Endometrial microvascular endothelial cells (primary cell): ENCODE data around the gene COG7. TPM values are rescaled to one million over a fixed set of nuclear protein-coding genes. Genes with fewer than 3 reads are reported as not detected.

Experiments used
- in situ Hi-C: cut with HindIII; loops from 2 replicates; pipeline ENCODE4 v1.10.0; 2017; ENCODE audit warnings: low sequenced_read_pairs, low pct_unique_long_range_greater_than_20kb; ENCODE audit errors: inconsistent ontology term
- total RNA-seq: library from RNA; depleted of rRNA; stranded (reverse); fragments of >200 nt; gene quantifications from one replicate; pipeline ENCODE4 v1.2.3, GENCODE V29; 2015; ENCODE audit errors: inconsistent ontology term

Gene COG7
- total RNA-seq, 1 donor from 2014 or later = 22.8 TPM

DNA sequence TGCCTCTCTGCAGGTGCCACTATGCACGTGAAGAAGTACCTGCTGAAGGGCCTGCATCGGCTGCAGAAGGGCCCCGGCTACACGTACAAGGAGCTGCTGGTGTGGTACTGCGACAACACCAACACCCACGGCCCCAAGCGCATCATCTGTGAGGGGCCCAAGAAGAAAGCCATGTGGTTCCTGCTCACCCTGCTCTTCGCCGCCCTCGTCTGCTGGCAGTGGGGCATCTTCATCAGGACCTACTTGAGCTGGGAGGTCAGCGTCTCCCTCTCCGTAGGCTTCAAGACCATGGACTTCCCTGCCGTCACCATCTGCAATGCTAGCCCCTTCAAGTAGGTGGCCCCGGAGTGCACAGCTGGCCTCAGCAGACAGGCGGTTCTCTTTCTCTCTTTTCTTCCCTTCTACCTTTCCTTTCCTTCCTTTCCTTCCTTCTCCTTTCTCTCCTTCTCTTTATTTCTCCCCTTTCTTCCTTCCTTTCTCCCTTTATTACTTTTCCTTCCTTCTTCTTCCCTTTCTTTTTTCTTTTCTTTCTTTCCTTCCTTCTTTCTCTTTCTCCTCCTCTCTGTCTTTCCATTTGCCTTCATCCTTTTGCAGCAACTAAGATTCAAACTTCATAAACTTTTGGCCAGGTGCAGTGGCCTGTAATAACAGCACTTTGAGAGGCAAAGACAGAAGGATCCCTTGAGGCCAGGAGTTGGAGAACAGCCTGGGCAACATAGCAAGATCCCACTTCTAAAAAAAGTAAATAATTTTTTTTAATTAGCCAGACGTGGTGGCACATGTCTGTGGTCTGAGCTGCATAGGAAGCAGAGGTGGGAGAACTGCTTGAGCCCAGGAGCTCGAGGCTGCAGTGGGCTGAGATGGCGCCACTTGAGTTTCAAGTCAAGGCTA lies 104.2 kb downstream of the COG7 start:
- in situ Hi-C loops = no loop called here

DNA sequence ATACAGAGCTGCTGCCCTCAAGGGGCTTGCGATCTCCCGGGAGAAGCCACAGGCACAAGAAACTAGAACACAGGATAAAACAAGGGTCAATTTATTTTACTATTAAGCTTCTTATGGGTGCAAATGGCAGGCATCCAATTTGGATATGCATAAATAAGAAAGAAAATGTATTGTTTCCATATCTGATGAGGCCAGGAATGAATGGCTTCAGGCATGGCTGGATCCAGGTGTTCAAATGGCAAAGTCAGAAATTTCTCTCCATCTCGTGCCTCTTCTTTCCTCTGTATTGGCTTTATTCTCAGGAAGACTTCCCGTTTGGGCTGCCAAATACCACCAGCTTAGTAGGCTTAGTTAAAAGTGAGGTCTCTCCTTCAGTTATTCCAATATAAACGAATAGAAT lies 107.8 kb downstream of the COG7 start:
- in situ Hi-C loops = no loop called here

DNA sequence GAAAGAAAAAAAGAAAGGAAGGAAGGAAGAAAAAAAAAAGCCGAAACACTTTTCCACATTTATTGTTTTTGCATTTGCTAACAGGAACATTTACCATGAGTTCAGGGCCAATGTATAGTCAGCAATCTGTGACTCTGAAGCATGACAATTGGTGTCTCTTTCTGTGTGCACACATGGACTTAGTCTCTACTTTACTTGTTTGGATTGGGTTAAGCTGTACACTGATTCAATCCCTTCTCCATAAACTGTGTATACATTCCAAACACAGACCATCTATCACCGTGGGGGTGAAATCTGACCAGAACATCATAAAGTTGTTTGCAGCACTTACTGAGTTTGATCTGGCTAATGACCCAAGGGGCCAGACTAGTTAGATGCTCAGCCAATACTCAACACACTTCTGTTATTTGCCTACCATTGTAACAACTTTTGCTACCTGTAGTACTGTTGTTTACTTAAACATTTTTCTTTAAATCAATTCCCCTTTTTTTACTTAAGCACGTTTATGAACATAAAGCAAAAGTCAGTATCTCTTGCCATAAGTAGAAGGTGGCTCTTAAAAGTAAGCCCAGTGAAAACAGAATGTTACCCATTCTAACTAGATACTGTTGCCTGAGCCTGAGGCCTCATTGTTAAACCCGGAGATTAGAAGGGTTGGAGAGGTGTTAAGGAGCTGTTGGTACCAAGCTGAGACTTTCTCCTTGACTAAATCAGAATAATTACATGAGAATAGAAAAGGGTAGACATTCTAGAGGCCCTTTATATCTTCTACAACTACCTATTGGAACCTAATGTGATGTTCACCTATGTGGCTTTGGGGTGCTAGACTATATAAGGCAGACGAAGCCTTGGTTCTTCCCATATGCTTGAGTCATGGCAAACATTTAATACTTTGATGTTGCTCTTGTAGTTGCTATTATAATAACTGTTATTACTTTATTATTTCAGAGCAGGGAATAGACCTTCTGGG lies 109.1 kb downstream of the COG7 start:
- in situ Hi-C loops = no loop called here

DNA sequence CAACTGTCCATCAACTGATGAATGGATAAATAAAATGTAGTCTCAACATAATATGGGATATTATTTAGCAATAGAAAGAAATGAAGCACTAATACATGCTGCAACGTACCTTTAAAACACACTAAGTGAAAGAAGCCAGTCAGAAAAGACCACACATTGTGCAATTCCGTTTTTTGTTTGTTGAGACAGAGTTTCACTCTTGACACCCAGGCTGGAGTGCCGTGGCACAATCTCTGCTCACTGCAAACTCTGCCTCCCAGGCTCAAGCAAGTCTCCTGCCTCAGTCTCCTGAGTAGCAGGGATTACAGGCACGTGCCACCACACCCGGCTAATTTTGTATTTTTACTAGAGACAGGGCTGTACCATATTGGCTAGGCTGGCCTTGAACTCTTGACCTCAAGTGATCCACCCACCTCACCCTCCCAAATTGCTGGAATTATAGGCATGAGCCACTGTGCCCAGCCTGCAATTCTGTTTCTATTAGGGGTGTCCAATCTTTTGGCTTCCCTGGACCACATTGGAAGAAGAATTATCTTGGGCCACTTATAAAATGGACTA lies 110.8 kb downstream of the COG7 start:
- in situ Hi-C loops = no loop called here

- in situ Hi-C loops = no loop called here
Measured at GRCh38 chr16:23339787-23340186, 113.2 kb downstream of the COG7 start.

Other genes with a start within 250 kb of the COG7 start
- not detected for gene SCNN1B, start 150.9 kb downstream of the COG7 start, total RNA-seq
- gene GGA2, start 57.3 kb upstream of the COG7 start, total RNA-seq = 17.7 TPM
- gene EARS2, start 104.2 kb upstream of the COG7 start, total RNA-seq = 16.9 TPM
- 64.3 TPM for gene UBFD1, start 104.5 kb upstream of the COG7 start, total RNA-seq
- gene NDUFAB1, start 143.1 kb upstream of the COG7 start, total RNA-seq = 148 TPM
- gene PALB2, start 188.1 kb upstream of the COG7 start, total RNA-seq = 11.3 TPM
- 75.9 TPM for gene DCTN5, start 188.3 kb upstream of the COG7 start, total RNA-seq
- gene PLK1, start 225.7 kb upstream of the COG7 start, total RNA-seq = 120 TPM